Activated naive CD4-positive, alpha-beta T cell (primary cell): Measurements from ENCODE around the gene VPS18.

Experiments
- DNase-seq, 4 experiments: peaks; one replicate each; lab custom pipeline; 2025; lab: John Stamatoyannopoulos, UW

VPS18 gene

GRCh38 chr15:40921949-40922607 is 27.8 kb downstream of the VPS18 start:
- DNase-seq: no peak

DNA sequence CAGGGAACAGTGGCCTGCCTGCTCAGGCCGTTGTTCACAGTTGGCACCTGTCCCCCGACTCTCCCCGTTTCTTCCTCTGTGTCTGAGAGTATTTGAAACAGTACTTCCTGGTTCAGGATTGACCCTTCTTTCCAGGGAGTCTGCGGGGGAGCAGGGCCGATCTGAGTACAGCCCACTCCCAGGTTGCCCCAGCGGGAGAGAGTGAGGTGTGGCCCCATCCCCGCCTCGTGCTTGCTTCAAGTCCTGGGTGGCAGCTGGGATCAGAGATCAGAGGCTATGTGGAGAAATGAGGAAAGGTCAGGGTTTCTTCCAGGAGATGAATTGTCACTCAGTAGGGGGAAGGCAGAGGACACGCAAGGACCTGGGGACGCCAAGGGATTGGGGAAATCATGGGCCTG is 28.4 kb downstream of the VPS18 start:
- no peak for DNase-seq

DNA sequence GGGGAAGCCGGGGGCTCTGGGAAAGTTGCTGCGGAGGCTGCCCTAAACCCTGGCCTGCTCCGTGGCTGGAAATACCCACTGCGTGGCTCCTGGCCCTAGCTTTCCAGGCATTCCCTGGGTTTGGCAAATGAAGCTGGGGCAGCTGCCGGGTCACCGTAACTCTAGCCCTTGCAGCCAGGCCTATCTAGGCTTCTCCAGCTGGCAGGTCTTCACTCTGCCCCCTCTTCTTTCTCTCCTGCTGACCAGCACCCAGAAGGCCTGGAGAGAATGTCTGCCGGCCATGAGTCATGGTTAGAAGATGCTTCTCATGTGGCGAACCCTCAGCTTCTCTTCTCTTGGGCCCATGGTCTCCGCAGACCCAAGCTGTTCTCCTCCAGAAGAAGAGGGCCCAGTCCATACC is 29.3 kb downstream of the VPS18 start:
- no peak for DNase-seq

DNA sequence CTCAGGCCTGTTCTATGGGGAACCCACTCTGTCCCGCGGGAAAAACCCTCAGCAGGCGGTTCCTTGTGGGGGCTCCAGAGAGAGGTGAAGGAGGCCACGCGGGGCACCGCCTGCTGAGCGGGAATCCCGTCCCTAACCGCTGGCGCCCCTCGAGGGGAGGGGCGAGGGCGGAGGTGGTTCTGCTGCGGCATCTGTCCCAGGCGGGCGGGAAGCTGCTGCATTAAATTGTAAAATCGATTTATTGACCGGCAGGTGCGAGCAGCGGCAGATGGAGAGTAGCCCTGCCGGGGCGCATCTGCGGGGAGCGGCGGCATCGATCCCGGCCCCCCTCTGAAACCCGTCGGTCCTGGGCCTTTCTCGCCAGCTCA is 31.2 kb downstream of the VPS18 start:
- DNase-seq: no peak

- peak in 1 of 4 experiments; percentile 18 for DNase-seq
Observed at GRCh38 chr15:40925863-40926658, 31.8 kb downstream of the VPS18 start.

DNA sequence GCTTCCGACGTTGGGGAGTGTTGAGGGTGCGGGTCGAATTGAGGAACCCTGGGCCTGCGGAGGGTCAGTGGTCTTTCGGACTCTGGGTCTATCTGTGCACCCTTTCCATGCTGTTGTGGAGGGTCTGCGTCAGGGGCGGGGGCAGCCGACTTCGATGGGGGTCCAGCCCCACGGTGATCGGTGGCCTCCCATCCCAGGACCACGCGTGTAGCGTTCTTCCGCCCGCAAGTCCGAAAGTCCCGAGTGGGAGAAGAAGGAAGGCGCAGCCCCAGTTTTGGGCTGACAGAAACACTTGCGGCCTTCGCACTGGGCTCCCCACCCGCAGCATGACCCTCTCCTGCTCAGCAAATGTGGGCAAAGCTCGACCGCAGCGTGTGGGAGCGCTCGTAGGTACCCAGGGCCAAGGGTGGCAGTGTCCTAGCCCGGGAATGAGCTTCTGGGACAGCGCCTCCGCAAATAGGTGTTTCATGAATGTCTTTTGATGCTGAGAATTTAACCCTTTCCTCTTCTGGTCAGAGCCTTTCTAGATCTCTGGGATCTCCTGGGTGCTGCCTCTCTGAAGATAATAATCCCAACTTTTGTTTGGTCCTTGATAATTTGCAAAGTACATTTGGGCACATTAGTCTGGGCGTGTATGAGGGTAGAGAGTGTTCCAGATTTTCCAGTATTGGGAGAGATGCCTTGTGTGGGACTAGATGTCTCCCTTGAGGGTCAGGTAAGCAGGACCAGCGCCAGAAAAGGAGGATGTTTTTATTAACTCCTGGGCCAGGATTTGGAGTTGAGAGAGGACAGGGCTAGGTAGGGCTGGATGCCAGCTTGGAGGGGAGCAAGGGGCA is 32.6 kb downstream of the VPS18 start:
- DNase-seq: no peak

GRCh38 chr15:40927495-40927872 is 33.2 kb downstream of the VPS18 start:
- DNase-seq: no peak

DNA sequence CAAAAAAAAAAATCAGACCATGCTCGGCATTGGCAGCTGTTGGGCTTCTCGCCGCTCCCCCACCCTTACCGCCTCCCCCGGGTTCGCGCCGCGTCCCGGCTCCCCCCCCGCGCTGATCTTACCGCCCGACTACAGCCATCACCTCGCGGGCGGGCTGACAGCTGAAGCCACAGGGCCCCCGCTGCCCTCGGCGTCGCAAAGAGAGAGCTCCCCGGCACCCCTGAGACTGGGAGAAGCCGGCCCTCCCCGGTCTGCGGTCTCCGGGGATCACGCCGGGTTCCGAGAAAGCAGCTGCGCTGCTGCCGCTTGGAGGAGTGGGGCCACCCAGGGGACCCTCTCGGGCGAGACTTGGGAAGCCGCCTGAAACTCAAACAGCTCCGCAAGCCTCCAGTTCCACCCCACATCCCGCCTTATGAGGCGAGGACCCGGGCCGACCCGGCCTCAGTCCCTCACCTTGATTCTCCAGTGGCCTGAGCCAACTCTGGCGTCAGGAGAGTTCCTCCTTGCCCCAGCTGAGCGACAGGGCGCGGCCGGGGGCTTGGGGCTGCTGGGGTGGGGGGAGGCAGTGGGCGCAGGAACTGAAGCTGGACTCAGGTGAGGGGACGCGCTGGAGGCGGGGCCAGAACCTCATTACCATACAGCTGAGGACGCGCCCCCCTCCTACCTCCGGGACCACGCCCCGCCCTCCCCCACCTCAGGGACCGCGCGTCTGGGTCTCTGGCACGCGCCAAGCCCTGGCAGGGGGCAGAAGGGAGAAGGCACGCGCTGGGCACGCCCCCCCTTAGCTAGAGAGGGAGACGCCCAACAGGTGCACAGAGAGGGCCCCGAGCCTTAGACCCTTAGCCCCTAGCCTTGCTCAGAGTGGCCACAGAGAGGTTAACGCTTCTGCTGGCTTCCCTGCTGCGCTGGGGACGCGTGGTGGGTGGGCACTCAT is 33.9 kb downstream of the VPS18 start:
- no peak for DNase-seq

DNA sequence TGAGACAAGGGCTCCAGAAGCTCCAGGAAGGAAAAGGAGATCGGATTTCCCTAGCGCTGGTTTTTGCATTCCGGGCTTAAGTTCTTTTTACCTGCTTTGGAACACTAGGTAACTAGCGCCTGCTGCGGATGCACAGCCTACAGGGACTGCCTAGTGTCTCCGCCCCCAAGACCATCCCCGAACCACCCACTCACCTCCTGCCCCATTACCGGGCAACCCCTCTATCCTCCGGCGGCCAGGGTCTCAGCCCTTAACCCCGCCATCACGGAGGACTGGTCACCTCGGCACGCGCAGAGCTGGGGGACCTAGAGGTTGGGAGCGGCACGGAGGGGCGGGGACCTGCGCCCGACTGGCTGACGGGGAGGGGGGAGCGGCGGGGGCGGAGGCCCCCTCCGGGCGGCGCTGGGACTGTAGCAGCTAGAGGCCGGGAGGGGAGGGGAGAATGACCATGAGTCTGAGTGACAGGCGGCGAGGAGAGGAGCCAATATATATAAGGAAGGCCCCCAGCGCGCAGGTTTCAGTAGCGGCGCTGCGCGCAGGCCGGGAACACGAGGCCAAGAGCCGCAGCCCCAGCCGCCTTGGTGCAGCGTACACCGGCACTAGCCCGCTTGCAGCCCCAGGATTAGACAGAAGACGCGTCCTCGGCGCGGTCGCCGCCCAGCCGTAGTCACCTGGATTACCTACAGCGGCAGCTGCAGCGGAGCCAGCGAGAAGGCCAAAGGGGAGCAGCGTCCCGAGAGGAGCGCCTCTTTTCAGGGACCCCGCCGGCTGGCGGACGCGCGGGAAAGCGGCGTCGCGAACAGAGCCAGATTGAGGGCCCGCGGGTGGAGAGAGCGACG is 34.8 kb downstream of the VPS18 start, which contains the start of gene DLL4:
DLL4 (plus strand) TSS at position 520 of the 839 bp plus-strand sequence. CDS start 329 bp downstream, outside the sequence.
- DNase-seq: peak in 1 of 4 experiments; percentile 22

DNA sequence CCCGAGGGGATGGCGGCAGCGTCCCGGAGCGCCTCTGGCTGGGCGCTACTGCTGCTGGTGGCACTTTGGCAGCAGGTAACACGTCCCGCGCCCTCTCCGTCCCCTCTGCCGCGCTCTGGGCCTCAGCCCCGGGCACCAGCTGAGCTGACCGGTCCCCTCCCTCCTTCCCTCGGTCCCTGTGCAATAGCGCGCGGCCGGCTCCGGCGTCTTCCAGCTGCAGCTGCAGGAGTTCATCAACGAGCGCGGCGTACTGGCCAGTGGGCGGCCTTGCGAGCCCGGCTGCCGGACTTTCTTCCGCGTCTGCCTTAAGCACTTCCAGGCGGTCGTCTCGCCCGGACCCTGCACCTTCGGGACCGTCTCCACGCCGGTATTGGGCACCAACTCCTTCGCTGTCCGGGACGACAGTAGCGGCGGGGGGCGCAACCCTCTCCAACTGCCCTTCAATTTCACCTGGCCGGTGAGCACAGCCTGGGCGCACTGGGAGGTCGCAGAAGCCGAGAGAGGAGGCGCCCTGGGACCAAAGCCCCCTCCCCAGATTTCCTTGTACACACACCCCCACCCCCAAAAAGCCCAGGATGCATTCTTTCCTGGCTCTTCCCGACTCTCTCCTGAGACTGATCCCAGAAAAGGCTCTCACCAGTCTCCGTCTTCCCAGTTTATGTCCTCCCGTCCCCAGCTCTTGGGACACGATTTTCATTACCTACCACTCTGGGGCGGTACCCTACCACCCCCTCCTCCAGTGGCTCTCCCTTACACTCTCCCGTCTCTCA is 35.6 kb downstream of the VPS18 start:
- DNase-seq: no peak

GRCh38 chr15:40930430-40931299 is 36.4 kb downstream of the VPS18 start:
- peak in 2 of 4 experiments; percentile 16 to 19 for DNase-seq

GRCh38 chr15:40931300-40932142 is 37.3 kb downstream of the VPS18 start:
- no peak for DNase-seq

- no peak for DNase-seq
Observed at GRCh38 chr15:40932156-40932555, 37.9 kb downstream of the VPS18 start.

- DNase-seq: no peak
Observed at GRCh38 chr15:40932649-40933516, 38.6 kb downstream of the VPS18 start.

DNA sequence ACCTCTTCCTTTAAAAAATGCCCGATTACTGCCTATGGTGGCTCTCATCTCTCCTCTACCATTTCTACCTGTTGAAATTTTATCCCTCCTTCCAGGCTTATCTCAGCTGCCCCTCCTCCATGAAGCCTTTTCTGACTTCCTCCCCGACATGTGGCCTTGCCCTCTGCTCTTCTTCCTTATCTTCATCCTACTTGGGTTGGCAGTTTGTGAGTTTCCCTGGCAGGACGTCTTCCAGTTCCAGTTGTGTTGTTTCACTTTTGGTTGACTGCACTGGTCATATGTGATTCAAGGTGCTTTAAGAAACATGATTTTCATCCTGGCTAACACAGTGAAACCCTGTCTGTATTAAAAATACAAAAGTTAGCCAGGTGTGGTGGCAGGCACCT is 39.3 kb downstream of the VPS18 start:
- DNase-seq: no peak

DNA sequence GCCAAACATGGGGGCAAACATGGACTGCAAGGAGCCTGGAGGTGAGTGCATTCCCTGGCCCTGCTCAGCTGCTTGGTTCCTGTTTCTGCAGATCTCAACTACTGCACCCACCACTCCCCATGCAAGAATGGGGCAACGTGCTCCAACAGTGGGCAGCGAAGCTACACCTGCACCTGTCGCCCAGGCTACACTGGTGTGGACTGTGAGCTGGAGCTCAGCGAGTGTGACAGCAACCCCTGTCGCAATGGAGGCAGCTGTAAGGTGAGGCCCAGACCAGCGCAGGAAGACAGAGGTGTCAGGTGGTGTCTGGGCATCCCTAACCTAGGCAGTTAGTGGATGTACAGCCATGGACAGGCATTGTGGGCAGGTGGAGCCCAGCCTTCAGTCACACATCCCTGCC is 40.2 kb downstream of the VPS18 start:
- DNase-seq: no peak

GRCh38 chr15:40936234-40936708 is 42.0 kb downstream of the VPS18 start:
- no peak for DNase-seq
